Activated CD4-positive, alpha-beta T cell treated with anti-CD3 and anti-CD28 coated beads for 24 hours (primary cell): ENCODE results near the gene CCDC57.
A peak's percentile ranks its signal among the peaks of the same experiment; 100 is the strongest.

Source experiments
- DNase-seq, 2 donors: peaks; one replicate each; pipeline ENCODE4 v3.0.0-alpha.2; 2020; ENCODE audit warnings: low read depth in 2 of 2

CCDC57 gene

GRCh38 chr17:82080789-82081464 is 131.7 kb downstream of the CCDC57 start:
- DNase-seq, result no peak

- DNase-seq, result no peak
Observed at GRCh38 chr17:82080048-82080788, 132.4 kb downstream of the CCDC57 start.

GRCh38 chr17:82079001-82079677 is 133.5 kb downstream of the CCDC57 start:
- DNase-seq, result no peak

- DNase-seq, result no peak
Observed at GRCh38 chr17:82078433-82078832, 134.2 kb downstream of the CCDC57 start.

- DNase-seq, result no peak
Observed at GRCh38 chr17:82077617-82078358, 134.9 kb downstream of the CCDC57 start.

- no peak for DNase-seq
Observed at GRCh38 chr17:82076785-82077591, 135.7 kb downstream of the CCDC57 start.

- DNase-seq, result no peak
Observed at GRCh38 chr17:82076018-82076784, 136.4 kb downstream of the CCDC57 start.

GRCh38 chr17:82073446-82073845 is 139.2 kb downstream of the CCDC57 start:
- no peak for DNase-seq

- no peak for DNase-seq
Observed at GRCh38 chr17:82072827-82073226, 139.8 kb downstream of the CCDC57 start.

GRCh38 chr17:82070611-82071010 is 142.0 kb downstream of the CCDC57 start:
- DNase-seq, result no peak

GRCh38 chr17:82065638-82066303 is 146.9 kb downstream of the CCDC57 start, which contains the start of gene DUS1L:
Gene DUS1L, minus strand, starts transcription at chr17:82065804. Its CDS starts 745 bp downstream, at chr17:82065059.
- DNase-seq, result peak; percentile 57 to 58

GRCh38 chr17:82065193-82065637 is 147.4 kb downstream of the CCDC57 start:
- DNase-seq, result no peak

- no peak for DNase-seq
Observed at GRCh38 chr17:82064433-82065192, 148.0 kb downstream of the CCDC57 start.

- DNase-seq, result no peak
Observed at GRCh38 chr17:82063424-82064415, 148.9 kb downstream of the CCDC57 start.

GRCh38 chr17:82062984-82063368 is 149.7 kb downstream of the CCDC57 start:
- DNase-seq, result no peak

- no peak for DNase-seq
Observed at GRCh38 chr17:82062076-82062983, 150.3 kb downstream of the CCDC57 start.
